Cerebellar nuclear complex (tissue), 1 donor: ENCODE data around the gene TCEAL9.
"Not testable (repeated sequence)": the region's sequence is repeated elsewhere in the genome, so short reads cannot be mapped to it uniquely, and the experiment has no call there.

Experiments used
- DNase-seq, 2 experiments: peaks; one replicate each; lab custom pipeline; 2025; lab: John Stamatoyannopoulos, UW

Gene TCEAL9

GRCh38 chrX:103356130-103356798 lies at the start of gene TCEAL9:
TCEAL9 (plus strand) TSS chrX:103356506; CDS start chrX:103357685, 1,179 bp downstream.
- DNase-seq = peak in 1 of 2 experiments; percentile 38

GRCh38 chrX:103309860-103310554 lies 46.3 kb upstream of the TCEAL9 start:
- no peak for DNase-seq

GRCh38 chrX:103310555-103311398 lies 45.5 kb upstream of the TCEAL9 start, which contains the start of gene BEX2:
BEX2 (minus strand) TSS chrX:103310990; CDS start chrX:103309976, 1,014 bp downstream.
- DNase-seq = peak; percentile 3 to 20

GRCh38 chrX:103311399-103311780 lies 44.9 kb upstream of the TCEAL9 start:
- DNase-seq = no peak

- peak; percentile 27 to 37 for DNase-seq
Observed at GRCh38 chrX:103329991-103330390, 26.3 kb upstream of the TCEAL9 start, which contains the start of gene TCEAL7. TCEAL7 (plus strand) TSS chrX:103330239; CDS start chrX:103331404, 1,165 bp downstream.

- DNase-seq = peak in 1 of 2 experiments; percentile 9
Observed at GRCh38 chrX:103330681-103331288, 25.5 kb upstream of the TCEAL9 start.

GRCh38 chrX:103338663-103339062 lies 17.6 kb upstream of the TCEAL9 start:
- no peak for DNase-seq

- peak in 1 of 2 experiments; percentile 15 for DNase-seq
Observed at GRCh38 chrX:103343105-103343504, 13.2 kb upstream of the TCEAL9 start.

- DNase-seq = no peak
Observed at GRCh38 chrX:103344606-103345005, 11.7 kb upstream of the TCEAL9 start.

- DNase-seq = no peak
Observed at GRCh38 chrX:103347682-103348397, 8.5 kb upstream of the TCEAL9 start.

- no peak for DNase-seq
Observed at GRCh38 chrX:103356858-103357257, 552 bp downstream of the TCEAL9 start.

GRCh38 chrX:103357871-103358270 lies 1.6 kb downstream of the TCEAL9 start:
- no peak for DNase-seq

- DNase-seq = not testable (repeated sequence)
Observed at GRCh38 chrX:103359605-103360004, 3.3 kb downstream of the TCEAL9 start.

- DNase-seq = no peak
Observed at GRCh38 chrX:103360092-103360491, 3.8 kb downstream of the TCEAL9 start.

GRCh38 chrX:103360916-103361315 lies 4.6 kb downstream of the TCEAL9 start:
- no peak for DNase-seq

- DNase-seq = no peak
Observed at GRCh38 chrX:103361798-103362197, 5.5 kb downstream of the TCEAL9 start.

- DNase-seq = no peak
Observed at GRCh38 chrX:103362474-103362873, 6.2 kb downstream of the TCEAL9 start.

GRCh38 chrX:103363046-103363445 lies 6.7 kb downstream of the TCEAL9 start:
- no peak for DNase-seq

- no peak for DNase-seq
Observed at GRCh38 chrX:103367502-103367901, 11.2 kb downstream of the TCEAL9 start.

GRCh38 chrX:103369479-103369878 lies 13.2 kb downstream of the TCEAL9 start:
- no peak for DNase-seq

- no peak for DNase-seq
Observed at GRCh38 chrX:103372886-103373285, 16.6 kb downstream of the TCEAL9 start.
